ENCODE results near the gene A2M. TPM values are rescaled to one million over a fixed set of nuclear protein-coding genes. Genes with fewer than 3 reads are reported as not detected.

The A2M gene
- total and polyA plus RNA-seq, 2 donors (not counting 3 experiments of a cell fraction or from before 2014, with no cell fraction given): 11.5 to 16.9 TPM

- intact Hi-C loops (cut with micrococcal nuclease): no loop called here
- no peak for DNase-seq (ENCODE audit: low read depth, low spot score)
- Histone ChIP-seq H3K79me2 (ENCODE audit: control insufficient read depth, insufficient read depth, low read length) (no peaks in the 10 kb centered on the region), H3K27ac (ENCODE audit: insufficient read depth, low read depth, low read length) (no peak overlapping the region), H4K20me1 (replicated peaks; ENCODE audit: control insufficient read depth, extremely low read depth, insufficient read depth, low read length) (no peaks in the 10 kb centered on the region), H3K4me2 (ENCODE audit: insufficient read depth, low read length) (no peak overlapping the region), H3K27me3 (ENCODE audit: control insufficient read depth in 2 of 2, insufficient read depth in 2 of 2, low read length in 2 of 2) (peaks cover 6 to 18% of the 10 kb centered on the region in 2 experiments), H3K9me1 (replicated peaks; ENCODE audit: control insufficient read depth, extremely low read depth, insufficient read depth, low read length) (no peaks in the 10 kb centered on the region), H2AFZ (ENCODE audit: low read depth, low read length) (no peak overlapping the region), H3K4me1 (ENCODE audit: control insufficient read depth, extremely low read depth, insufficient read depth, low read length) (no peaks in the 10 kb centered on the region), H3K9me3 (replicated peaks; ENCODE audit: control insufficient read depth, insufficient read depth, low read length) (no peaks in the 10 kb centered on the region), H3K36me3 (ENCODE audit: control insufficient read depth in 2 of 2, extremely low read depth in 1 of 2, insufficient read depth in 2 of 2, low read length in 2 of 2) (no peaks in the 10 kb centered on the region), H3K9ac (replicated peaks; ENCODE audit: extremely low read depth, insufficient read depth, low read length) (no peak overlapping the region), H3K4me3 (replicated peaks in 1 of 3; ENCODE audit: insufficient read depth in 1 of 3, low read depth in 1 of 3, low read length in 3 of 3) (no peak overlapping the region)
- CTCF ChIA-PET: interaction anchor here (0.6 to 6.7 kb wide), 27 partner anchors 8 to 514 kb away, joined by 3 to 155 read pairs (median 8); partner anchors contain the start of genes M6PR and PHC1
- TF ChIP-seq POLR2A (IDR thresholded peaks at IDR 0.05; ENCODE audit: low read depth, low read length) (no peak), GATA2 (IDR thresholded peaks at IDR 0.05; ENCODE audit: insufficient read depth, insufficient read length, low read depth, low read length) (no peak), CTCF (IDR thresholded peaks at IDR 0.05; ENCODE audit: extremely low read depth in 1 of 2, insufficient read depth in 1 of 2, low read depth in 1 of 2, low read length in 2 of 2) (no peak)
- BruUV-seq (replicated peaks): no TSS peak
- POLR2A ChIA-PET: no interaction called here
- dilution Hi-C loops (cut with MboI; ENCODE audit: extremely low pct_ligation_motif_present, low sequenced_read_pairs): no loop called here
- FAIRE-seq: no peak
Measured at GRCh38 chr12:9050521-9051157, 65.1 kb downstream of the A2M start.

- Histone ChIP-seq H3K27me3 (ENCODE audit: control insufficient read depth in 2 of 2, insufficient read depth in 2 of 2, low read length in 2 of 2) (peaks cover 5 to 13% of the 10 kb centered on the region in 2 experiments), H3K36me3 (ENCODE audit: control insufficient read depth in 2 of 2, extremely low read depth in 1 of 2, insufficient read depth in 2 of 2, low read length in 2 of 2) (no peaks in the 10 kb centered on the region), H3K27ac (ENCODE audit: insufficient read depth, low read depth, low read length) (no peak overlapping the region), H4K20me1 (replicated peaks; ENCODE audit: control insufficient read depth, extremely low read depth, insufficient read depth, low read length) (no peaks in the 10 kb centered on the region), H3K4me2 (ENCODE audit: insufficient read depth, low read length) (no peak overlapping the region), H3K4me3 (replicated peaks in 1 of 3; ENCODE audit: insufficient read depth in 1 of 3, low read depth in 1 of 3, low read length in 3 of 3) (no peak overlapping the region), H3K9ac (replicated peaks; ENCODE audit: extremely low read depth, insufficient read depth, low read length) (no peak overlapping the region), H3K79me2 (ENCODE audit: control insufficient read depth, insufficient read depth, low read length) (no peaks in the 10 kb centered on the region), H3K4me1 (ENCODE audit: control insufficient read depth, extremely low read depth, insufficient read depth, low read length) (no peaks in the 10 kb centered on the region), H3K9me3 (replicated peaks; ENCODE audit: control insufficient read depth, insufficient read depth, low read length) (no peaks in the 10 kb centered on the region), H2AFZ (ENCODE audit: low read depth, low read length) (no peak overlapping the region), H3K9me1 (replicated peaks; ENCODE audit: control insufficient read depth, extremely low read depth, insufficient read depth, low read length) (no peaks in the 10 kb centered on the region)
- dilution Hi-C loops (cut with MboI; ENCODE audit: extremely low pct_ligation_motif_present, low sequenced_read_pairs) (no loop called here), intact Hi-C loops (cut with micrococcal nuclease) (loop anchor here (1.0 to 2.0 kb wide), 4 partner anchors 159 to 505 kb away; no protein-coding TSS in a partner anchor)
- DNase-seq (ENCODE audit: low read depth, low spot score): peak; percentile 62
- ChIA-PET POLR2A (interaction anchor here (0.5 kb wide), 1 partner anchor 383 kb away, joined by 5 read pairs; no protein-coding TSS in a partner anchor), CTCF (interaction anchor here (0.6 to 6.7 kb wide), 49 partner anchors 9 to 568 kb away, joined by 3 to 155 read pairs (median 4); partner anchors contain the start of genes M6PR and PHC1)
- BruUV-seq (replicated peaks): no TSS peak
- TF ChIP-seq CTCF (IDR thresholded peaks at IDR 0.05; ENCODE audit: extremely low read depth in 1 of 2, insufficient read depth in 1 of 2, low read depth in 1 of 2, low read length in 2 of 2): peak; percentile 13 to 27
- no peak for TF ChIP-seq MYC (IDR thresholded peaks at IDR 0.05; ENCODE audit: low read depth, low read length)
- FAIRE-seq: peak; percentile 47
Measured at GRCh38 chr12:9049520-9050133, 66.1 kb downstream of the A2M start.
